ENCODE results near the gene NLRP3. TPM values are rescaled to one million over a fixed set of nuclear protein-coding genes. Genes with fewer than 3 reads are reported as not detected.

Gene NLRP3
- total and polyA plus RNA-seq, 10 of the 15 experiments (the other 5 are each of a cell fraction or from before 2014, with no cell fraction given), result 1.8 to 10.4 (median 5.0) TPM

GRCh38 chr1:247373721-247374141, 42.2 kb upstream of the NLRP3 start:
- Histone ChIP-seq H4K20me1 (ENCODE audit: control insufficient read depth, insufficient read depth) (no peaks in the 10 kb centered on the region), H2AFZ (ENCODE audit: control insufficient read depth, low read depth, low read length) (no peak overlapping the region), H3K4me2 (ENCODE audit: control insufficient read depth, insufficient read depth) (peak overlapping the region; percentile 42; the same call in 1 of the 2 replicates), H3K27ac (ENCODE audit: control insufficient read depth, insufficient read depth) (no peak overlapping the region), H3K9ac (ENCODE audit: control insufficient read depth, insufficient read depth, low read length) (no peak overlapping the region; the same call in 1 of the 2 replicates), H3K9me3 (replicated peaks; ENCODE audit: control insufficient read depth, insufficient read depth, low read length) (peaks cover 4% of the 10 kb centered on the region; the same call in 2 of the 3 replicates), H3K36me3 (ENCODE audit: control insufficient read depth in 2 of 2, insufficient read depth in 2 of 2, low read length in 1 of 2) (no peaks in the 10 kb centered on the region), H3K4me3 (no peak overlapping the region), H3K27me3 (replicated peaks in 1 of 2; ENCODE audit: control insufficient read depth in 2 of 2, insufficient read depth in 2 of 2, low read length in 1 of 2) (no peaks in the 10 kb centered on the region), H3K4me1 (ENCODE audit: control insufficient read depth, insufficient read depth, low read length) (no peaks in the 10 kb centered on the region), H3K79me2 (ENCODE audit: control insufficient read depth, insufficient read depth, low read length) (no peaks in the 10 kb centered on the region)
- CTCF ChIA-PET, result interaction anchor here (0.6 to 3.6 kb wide), 25 partner anchors 8 to 466 kb away, joined by 3 to 120 read pairs (median 5); no protein-coding TSS in a partner anchor
- WGBS (ENCODE audit: insufficient coverage, insufficient replicate concordance, low lambda C conversion rate, missing lambda C conversion rate), result 18% methylated on average over 24 of the region's 26 CpGs
- SMC1A ChIA-PET (ENCODE audit: uncharacterized antibody, unreplicated experiment), result interaction anchor here (0.8 to 4.3 kb wide), 9 partner anchors 8 to 295 kb away, joined by 3 to 72 read pairs (median 4); partner anchors contain the start of gene ZNF670
- DNase-seq (ENCODE audit: low read depth, low spot score) (no peak), FAIRE-seq (no peak), ATAC-seq (peak; percentile 94)
- intact Hi-C loops (cut with micrococcal nuclease; ENCODE audit: unreplicated experiment), result no loop called here
- in situ Hi-C loops (cut with MboI), result loop anchor here (25.0 kb wide), 1 partner anchor 1064 kb away; the partner anchor contains the start of gene OR2T2
- TF ChIP-seq FOXK2 (IDR thresholded peaks at IDR 0.05), result no peak
- TF ChIP-seq EP300 (IDR thresholded peaks at IDR 0.05; ENCODE audit: borderline replicate concordance in 1 of 2, control insufficient read depth in 1 of 2, low read depth in 2 of 2, low read length in 2 of 2), result no peak
- no peak for TF ChIP-seq NR2C2 (IDR thresholded peaks at IDR 0.05; ENCODE audit: borderline replicate concordance, control insufficient read depth, insufficient read length, low read depth)
- no peak for TF ChIP-seq NRF1 (conservative IDR thresholded peaks at IDR 0.05; ENCODE audit: low read depth, low read length)
- no peak for TF ChIP-seq ZNF217 (IDR thresholded peaks at IDR 0.05)
- no peak for TF ChIP-seq ZNF274 (IDR thresholded peaks at IDR 0.05; ENCODE audit: insufficient read depth, insufficient read length)
- peak; percentile 29 to 62 (median 51); a peak in 5 of 6 replicates for TF ChIP-seq CTCF (IDR thresholded peaks at IDR 0.05 in 2 of 3, conservative IDR thresholded peaks at IDR 0.05 in 1 of 3; ENCODE audit: control insufficient read depth in 2 of 3, extremely low read depth in 1 of 3, insufficient read depth in 1 of 3, low read depth in 3 of 3, low read length in 3 of 3)
- TF ChIP-seq JUND (IDR thresholded peaks at IDR 0.05; ENCODE audit: low read depth, low read length), result no peak
- no peak for TF ChIP-seq BCL3 (IDR thresholded peaks at IDR 0.05; ENCODE audit: borderline replicate concordance, insufficient read depth, low read depth, low read length, poor library complexity, severe bottlenecking)
- TF ChIP-seq SMARCA5 (IDR thresholded peaks at IDR 0.05), result peak; percentile 29; the same call in 1 of the 2 replicates
- TF ChIP-seq HDAC6 (IDR thresholded peaks at IDR 0.05; ENCODE audit: unreplicated experiment), result no peak
- 0 out of 2 replicates have a peak, but pooled peaks have one; percentile 15 for TF ChIP-seq RAD21 (IDR thresholded peaks at IDR 0.05; ENCODE audit: insufficient read depth, low read depth, low read length)
- TF ChIP-seq NKRF (conservative IDR thresholded peaks at IDR 0.05), result no peak
- no peak for TF ChIP-seq HDAC2 (IDR thresholded peaks at IDR 0.05)
- TF ChIP-seq SMC3 (IDR thresholded peaks at IDR 0.05; ENCODE audit: borderline replicate concordance, low read length), result peak; percentile 32; the same call in 1 of the 2 replicates
- TF ChIP-seq SUPT20H (IDR thresholded peaks at IDR 0.05; ENCODE audit: borderline replicate concordance, control insufficient read depth, low read depth, low read length), result no peak
- no peak for TF ChIP-seq RB1 (IDR thresholded peaks at IDR 0.05; ENCODE audit: borderline replicate concordance)
- POLR2A ChIA-PET, result interaction anchor here (0.7 kb wide), 1 partner anchor 93 kb away, joined by 3 read pairs; no protein-coding TSS in a partner anchor
- RAD21 ChIA-PET (ENCODE audit: unreplicated experiment), result interaction anchor here (0.6 to 3.9 kb wide), 11 partner anchors 11 to 204 kb away, joined by 3 to 72 read pairs (median 4); no protein-coding TSS in a partner anchor
- no TSS peak for BruUV-seq (replicated peaks)
